IPS-18a (cell line): ENCODE results near the gene KRTAP10-6.

Experiments
- H3K27ac ChIP-seq: one replicate; pipeline ENCODE4 v1.5.1; 2013; ENCODE audit warnings: low read length
- H3K27me3 ChIP-seq: one replicate; pipeline ENCODE4 v1.6.1; 2013; ENCODE audit warnings: mild to moderate bottlenecking, low read length; ENCODE audit not compliant: control insufficient read depth, insufficient read depth
- H3K36me3 ChIP-seq: one replicate; pipeline ENCODE4 v1.6.1; 2013; ENCODE audit warnings: low read depth, low read length; ENCODE audit not compliant: control insufficient read depth
- H3K4me1 ChIP-seq: one replicate; pipeline ENCODE4 v1.6.1; 2013; ENCODE audit warnings: low read depth, low read length; ENCODE audit not compliant: control insufficient read depth
- H3K4me3 ChIP-seq: one replicate; pipeline ENCODE4 v1.5.1; 2013; ENCODE audit warnings: low read length
- H3K9ac ChIP-seq: one replicate; pipeline ENCODE4 v1.6.1; 2013; ENCODE audit warnings: mild to moderate bottlenecking, low read length, moderate library complexity
- H3K9me3 ChIP-seq: one replicate; pipeline ENCODE4 v1.6.1; 2013; ENCODE audit warnings: low read depth, low read length; ENCODE audit not compliant: control insufficient read depth

KRTAP10-6 gene

GRCh38 chr21:44571844-44572782 lies 20.2 kb downstream of the KRTAP10-6 start:
- Histone ChIP-seq H3K27ac (no peak overlapping the region), H3K27me3 (no peaks in the 10 kb centered on the region), H3K9ac (no peak overlapping the region), H3K9me3 (peaks cover 6% of the 10 kb centered on the region), H3K36me3 (no peaks in the 10 kb centered on the region), H3K4me3 (no peak overlapping the region), H3K4me1 (no peaks in the 10 kb centered on the region)

GRCh38 chr21:44571296-44571695 lies 21.0 kb downstream of the KRTAP10-6 start:
- no peaks in the 10 kb centered on the region for H3K27me3 ChIP-seq
- no peak overlapping the region for H3K4me3 ChIP-seq
- H3K9me3 ChIP-seq = no peaks in the 10 kb centered on the region
- H3K36me3 ChIP-seq = no peaks in the 10 kb centered on the region
- H3K4me1 ChIP-seq = no peaks in the 10 kb centered on the region
- H3K9ac ChIP-seq = no peak overlapping the region
- no peak overlapping the region for H3K27ac ChIP-seq

GRCh38 chr21:44569861-44570517 lies 22.3 kb downstream of the KRTAP10-6 start:
- no peaks in the 10 kb centered on the region for H3K36me3 ChIP-seq
- no peaks in the 10 kb centered on the region for H3K9me3 ChIP-seq
- no peaks in the 10 kb centered on the region for H3K4me1 ChIP-seq
- no peak overlapping the region for H3K27ac ChIP-seq
- no peak overlapping the region for H3K9ac ChIP-seq
- H3K4me3 ChIP-seq = no peak overlapping the region
- no peaks in the 10 kb centered on the region for H3K27me3 ChIP-seq

- Histone ChIP-seq H3K9me3 (no peaks in the 10 kb centered on the region), H3K36me3 (no peaks in the 10 kb centered on the region), H3K9ac (no peak overlapping the region), H3K4me3 (no peak overlapping the region), H3K27ac (no peak overlapping the region), H3K4me1 (no peaks in the 10 kb centered on the region), H3K27me3 (no peaks in the 10 kb centered on the region)
Observed at GRCh38 chr21:44568667-44569556, 23.4 kb downstream of the KRTAP10-6 start.

- H3K4me3 ChIP-seq = no peak overlapping the region
- no peaks in the 10 kb centered on the region for H3K27me3 ChIP-seq
- no peaks in the 10 kb centered on the region for H3K9me3 ChIP-seq
Observed at GRCh38 chr21:44568261-44568660, 24.0 kb downstream of the KRTAP10-6 start.

GRCh38 chr21:44567481-44568171 lies 24.7 kb downstream of the KRTAP10-6 start:
- H3K27me3 ChIP-seq = no peaks in the 10 kb centered on the region
- no peak overlapping the region for H3K4me3 ChIP-seq
- no peak overlapping the region for H3K27ac ChIP-seq
- no peaks in the 10 kb centered on the region for H3K36me3 ChIP-seq
- no peaks in the 10 kb centered on the region for H3K4me1 ChIP-seq
- no peak overlapping the region for H3K9ac ChIP-seq
- no peaks in the 10 kb centered on the region for H3K9me3 ChIP-seq

More at GRCh38 chr21:44568261-44568660, 24.0 kb downstream of the KRTAP10-6 start:
- Histone ChIP-seq H3K9ac (no peak overlapping the region), H3K27ac (no peak overlapping the region), H3K36me3 (no peaks in the 10 kb centered on the region), H3K4me1 (no peaks in the 10 kb centered on the region)

- Histone ChIP-seq H3K27me3 (no peaks in the 10 kb centered on the region), H3K27ac (no peak overlapping the region), H3K9ac (no peak overlapping the region), H3K36me3 (no peaks in the 10 kb centered on the region), H3K4me1 (no peaks in the 10 kb centered on the region), H3K4me3 (no peak overlapping the region), H3K9me3 (no peaks in the 10 kb centered on the region)
Observed at GRCh38 chr21:44566403-44566802, 25.9 kb downstream of the KRTAP10-6 start.

GRCh38 chr21:44564886-44565598 lies 27.3 kb downstream of the KRTAP10-6 start:
- no peak overlapping the region for H3K27ac ChIP-seq
- no peaks in the 10 kb centered on the region for H3K4me1 ChIP-seq
- no peaks in the 10 kb centered on the region for H3K9me3 ChIP-seq
- H3K36me3 ChIP-seq = no peaks in the 10 kb centered on the region
- H3K9ac ChIP-seq = no peak overlapping the region
- H3K27me3 ChIP-seq = no peaks in the 10 kb centered on the region
- no peak overlapping the region for H3K4me3 ChIP-seq

GRCh38 chr21:44564099-44564498 lies 28.2 kb downstream of the KRTAP10-6 start:
- H3K4me3 ChIP-seq = no peak overlapping the region
- H3K9ac ChIP-seq = no peak overlapping the region
- no peaks in the 10 kb centered on the region for H3K36me3 ChIP-seq
- H3K9me3 ChIP-seq = no peaks in the 10 kb centered on the region
- H3K27me3 ChIP-seq = no peaks in the 10 kb centered on the region
- no peaks in the 10 kb centered on the region for H3K4me1 ChIP-seq
- H3K27ac ChIP-seq = no peak overlapping the region

GRCh38 chr21:44558695-44559094 lies 33.6 kb downstream of the KRTAP10-6 start, which contains the start of gene KRTAP10-3:
KRTAP10-3 (minus strand) TSS chr21:44558795; CDS start chr21:44558715, 80 bp downstream.
- H3K9me3 ChIP-seq = no peaks in the 10 kb centered on the region
- no peaks in the 10 kb centered on the region for H3K27me3 ChIP-seq
- H3K9ac ChIP-seq = no peak within 1 kb of the TSS
- no peak within 1 kb of the TSS for H3K4me3 ChIP-seq
- H3K36me3 ChIP-seq = no peaks in the 10 kb centered on the region
- H3K4me1 ChIP-seq = no peaks in the 10 kb centered on the region
- no peak within 1 kb of the TSS for H3K27ac ChIP-seq
